ENCODE measurements around the gene THAP12.
A peak's percentile ranks its signal among the peaks of the same experiment; 100 is the strongest.

Gene THAP12

GRCh38 chr11:76369406-76369805, 11.5 kb downstream of the THAP12 start:
- H3K9me3 ChIP-seq (ENCODE audit: insufficient read depth, low read depth, low read length) = no peaks in the 10 kb centered on the region
- H3K36me3 ChIP-seq (ENCODE audit: control insufficient read depth in 1 of 2, insufficient read depth in 2 of 2, low read length in 2 of 2) = peaks cover 2 to 4% of the 10 kb centered on the region in 2 experiments
- H2AK5ac ChIP-seq (ENCODE audit: low read length) = no peak overlapping the region
- no peak overlapping the region for H4K12ac ChIP-seq (ENCODE audit: low read depth, low read length)
- no peaks in the 10 kb centered on the region for H3K27me3 ChIP-seq (ENCODE audit: insufficient read depth, low read length)
- no peak overlapping the region for H3K27ac ChIP-seq (ENCODE audit: low read depth, low read length)
- H2AFZ ChIP-seq (ENCODE audit: insufficient read depth, low read length, poor library complexity) = no peak overlapping the region
- no peak overlapping the region for H2BK12ac ChIP-seq (ENCODE audit: low read length)
- no peak overlapping the region for H3K4me3 ChIP-seq (ENCODE audit: low read depth, low read length)
- no peak overlapping the region for H3K14ac ChIP-seq (ENCODE audit: low read length)
- WGBS (ENCODE audit: extremely low coverage, insufficient coverage, insufficient read length) = no CpG with 5 or more reads among the region's 6 CpGs
- H4K91ac ChIP-seq (ENCODE audit: low read depth, low read length) = no peak overlapping the region
- H3K23ac ChIP-seq (ENCODE audit: low read length) = no peak overlapping the region
- H3K4me1 ChIP-seq (ENCODE audit: control insufficient read depth in 1 of 2, insufficient read depth in 2 of 2, low read length in 2 of 2) = no peaks in the 10 kb centered on the region
- no peak for DNase-seq
- H2BK120ac ChIP-seq (ENCODE audit: insufficient read depth, low read length, poor library complexity) = no peak overlapping the region
- no peak overlapping the region for H3K18ac ChIP-seq (ENCODE audit: low read length)
- H3K9ac ChIP-seq (ENCODE audit: low read length) = no peak overlapping the region
- no peak overlapping the region for H2BK5ac ChIP-seq (ENCODE audit: low read depth, low read length, poor library complexity)
- H3K79me2 ChIP-seq (ENCODE audit: control insufficient read depth, insufficient read depth, low read length, poor library complexity) = peaks cover 8% of the 10 kb centered on the region
- peak overlapping the region; percentile 19 for H3K4ac ChIP-seq (ENCODE audit: low read depth, low read length)
- H3K4me2 ChIP-seq (ENCODE audit: low read length) = no peak overlapping the region
- H3K79me1 ChIP-seq (ENCODE audit: low read length) = no peaks in the 10 kb centered on the region
- H4K8ac ChIP-seq (ENCODE audit: low read depth, low read length) = no peak overlapping the region

GRCh38 chr11:76368490-76368889, 12.4 kb downstream of the THAP12 start:
- peaks cover 8% of the 10 kb centered on the region for H3K79me2 ChIP-seq (ENCODE audit: control insufficient read depth, insufficient read depth, low read length, poor library complexity)
- H2BK12ac ChIP-seq (ENCODE audit: low read length) = no peak overlapping the region
- no peak overlapping the region for H2BK120ac ChIP-seq (ENCODE audit: insufficient read depth, low read length, poor library complexity)
- no peak overlapping the region for H2AK5ac ChIP-seq (ENCODE audit: low read length)
- H3K4me1 ChIP-seq (ENCODE audit: control insufficient read depth in 1 of 2, insufficient read depth in 2 of 2, low read length in 2 of 2) = no peaks in the 10 kb centered on the region
- no peaks in the 10 kb centered on the region for H3K9me3 ChIP-seq (ENCODE audit: insufficient read depth, low read depth, low read length)
- H2BK5ac ChIP-seq (ENCODE audit: low read depth, low read length, poor library complexity) = no peak overlapping the region
- H4K91ac ChIP-seq (ENCODE audit: low read depth, low read length) = no peak overlapping the region
- no peak for DNase-seq
- no CpG with 5 or more reads among the region's 1 CpG for WGBS (ENCODE audit: extremely low coverage, insufficient coverage, insufficient read length)
- H3K14ac ChIP-seq (ENCODE audit: low read length) = no peak overlapping the region
- no peak overlapping the region for H4K8ac ChIP-seq (ENCODE audit: low read depth, low read length)
- H3K4ac ChIP-seq (ENCODE audit: low read depth, low read length) = no peak overlapping the region
- H2AFZ ChIP-seq (ENCODE audit: insufficient read depth, low read length, poor library complexity) = no peak overlapping the region
- H3K79me1 ChIP-seq (ENCODE audit: low read length) = no peaks in the 10 kb centered on the region
- no peaks in the 10 kb centered on the region for H3K27me3 ChIP-seq (ENCODE audit: insufficient read depth, low read length)
- peaks cover 4 to 5% of the 10 kb centered on the region in 2 experiments for H3K36me3 ChIP-seq (ENCODE audit: control insufficient read depth in 1 of 2, insufficient read depth in 2 of 2, low read length in 2 of 2)
- H3K4me2 ChIP-seq (ENCODE audit: low read length) = no peak overlapping the region
- H3K4me3 ChIP-seq (ENCODE audit: low read depth, low read length) = no peak overlapping the region
- no peak overlapping the region for H4K12ac ChIP-seq (ENCODE audit: low read depth, low read length)
- H3K23ac ChIP-seq (ENCODE audit: low read length) = no peak overlapping the region
- no peak overlapping the region for H3K9ac ChIP-seq (ENCODE audit: low read length)
- no peak overlapping the region for H3K27ac ChIP-seq (ENCODE audit: low read depth, low read length)
- H3K18ac ChIP-seq (ENCODE audit: low read length) = no peak overlapping the region

DNA sequence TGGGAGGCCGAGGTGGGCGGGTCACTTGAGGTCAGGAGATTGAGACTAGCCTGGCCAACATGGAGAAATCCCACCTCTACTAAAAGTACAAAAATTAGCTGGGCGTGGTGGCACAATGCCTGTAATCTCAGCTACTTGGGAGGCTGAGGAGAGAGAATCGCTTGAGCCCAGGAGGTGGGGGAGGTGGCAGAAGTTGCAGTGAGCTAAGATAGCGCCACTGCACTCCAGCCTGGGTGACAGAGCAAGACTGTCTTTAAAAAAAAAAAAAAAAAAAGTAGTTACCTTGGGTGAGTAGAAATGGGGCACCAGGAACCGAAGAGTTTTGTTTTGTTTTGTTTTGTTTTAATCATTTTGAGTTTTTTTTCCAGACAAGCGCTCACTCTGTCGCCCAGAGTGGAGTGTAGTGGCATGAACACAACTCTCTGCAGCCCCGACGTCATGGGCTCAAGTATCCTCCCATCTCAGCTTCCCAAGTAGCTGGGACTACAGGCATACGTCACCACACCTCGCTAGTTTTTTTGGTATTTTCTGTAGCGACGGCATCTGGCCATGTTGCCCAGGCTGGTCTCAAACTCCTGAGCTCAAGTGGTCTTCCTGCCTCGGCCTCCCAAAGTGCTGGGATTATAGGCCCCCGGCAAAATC, 15.8 kb downstream of the THAP12 start:
- no peak for DNase-seq
- H4K12ac ChIP-seq (ENCODE audit: low read depth, low read length) = no peak overlapping the region
- H3K14ac ChIP-seq (ENCODE audit: low read length) = no peak overlapping the region
- no peak overlapping the region for H2AFZ ChIP-seq (ENCODE audit: insufficient read depth, low read length, poor library complexity)
- no peaks in the 10 kb centered on the region for H3K4me1 ChIP-seq (ENCODE audit: control insufficient read depth in 1 of 2, insufficient read depth in 2 of 2, low read length in 2 of 2)
- no peak overlapping the region for H4K8ac ChIP-seq (ENCODE audit: low read depth, low read length)
- no peaks in the 10 kb centered on the region for H3K79me1 ChIP-seq (ENCODE audit: low read length)
- H2AK5ac ChIP-seq (ENCODE audit: low read length) = no peak overlapping the region
- H2BK5ac ChIP-seq (ENCODE audit: low read depth, low read length, poor library complexity) = no peak overlapping the region
- WGBS (ENCODE audit: extremely low coverage, insufficient coverage, insufficient read length) = no CpG with 5 or more reads among the region's 16 CpGs
- no peak overlapping the region for H3K23ac ChIP-seq (ENCODE audit: low read length)
- H2BK120ac ChIP-seq (ENCODE audit: insufficient read depth, low read length, poor library complexity) = no peak overlapping the region
- no peaks in the 10 kb centered on the region for H3K9me3 ChIP-seq (ENCODE audit: insufficient read depth, low read depth, low read length)
- peaks cover 4 to 5% of the 10 kb centered on the region in 2 experiments for H3K36me3 ChIP-seq (ENCODE audit: control insufficient read depth in 1 of 2, insufficient read depth in 2 of 2, low read length in 2 of 2)
- H3K18ac ChIP-seq (ENCODE audit: low read length) = no peak overlapping the region
- H3K4me2 ChIP-seq (ENCODE audit: low read length) = no peak overlapping the region
- no peak overlapping the region for H3K4ac ChIP-seq (ENCODE audit: low read depth, low read length)
- H2BK12ac ChIP-seq (ENCODE audit: low read length) = no peak overlapping the region
- H3K79me2 ChIP-seq (ENCODE audit: control insufficient read depth, insufficient read depth, low read length, poor library complexity) = peaks cover 5% of the 10 kb centered on the region
- H4K91ac ChIP-seq (ENCODE audit: low read depth, low read length) = no peak overlapping the region
- no peak overlapping the region for H3K4me3 ChIP-seq (ENCODE audit: low read depth, low read length)
- no peak overlapping the region for H3K9ac ChIP-seq (ENCODE audit: low read length)
- no peaks in the 10 kb centered on the region for H3K27me3 ChIP-seq (ENCODE audit: insufficient read depth, low read length)
- H3K27ac ChIP-seq (ENCODE audit: low read depth, low read length) = no peak overlapping the region

- Histone ChIP-seq H3K14ac (ENCODE audit: low read length) (no peak overlapping the region), H4K8ac (ENCODE audit: low read depth, low read length) (no peak overlapping the region), H3K9ac (ENCODE audit: low read length) (no peak overlapping the region), H3K36me3 (ENCODE audit: control insufficient read depth in 1 of 2, insufficient read depth in 2 of 2, low read length in 2 of 2) (peaks cover 5 to 8% of the 10 kb centered on the region in 2 experiments), H2BK5ac (ENCODE audit: low read depth, low read length, poor library complexity) (no peak overlapping the region), H2AK5ac (ENCODE audit: low read length) (no peak overlapping the region), H3K27ac (ENCODE audit: low read depth, low read length) (no peak overlapping the region), H3K27me3 (ENCODE audit: insufficient read depth, low read length) (no peaks in the 10 kb centered on the region), H3K79me1 (ENCODE audit: low read length) (no peaks in the 10 kb centered on the region), H4K12ac (ENCODE audit: low read depth, low read length) (no peak overlapping the region), H3K23ac (ENCODE audit: low read length) (no peak overlapping the region), H2BK12ac (ENCODE audit: low read length) (no peak overlapping the region), H3K9me3 (ENCODE audit: insufficient read depth, low read depth, low read length) (no peaks in the 10 kb centered on the region), H3K4ac (ENCODE audit: low read depth, low read length) (no peak overlapping the region), H3K4me3 (ENCODE audit: low read depth, low read length) (no peak overlapping the region), H2BK120ac (ENCODE audit: insufficient read depth, low read length, poor library complexity) (no peak overlapping the region), H4K91ac (ENCODE audit: low read depth, low read length) (no peak overlapping the region), H3K4me1 (ENCODE audit: control insufficient read depth in 1 of 2, insufficient read depth in 2 of 2, low read length in 2 of 2) (no peaks in the 10 kb centered on the region), H2AFZ (ENCODE audit: insufficient read depth, low read length, poor library complexity) (no peak overlapping the region), H3K18ac (ENCODE audit: low read length) (no peak overlapping the region), H3K79me2 (ENCODE audit: control insufficient read depth, insufficient read depth, low read length, poor library complexity) (peaks cover 1% of the 10 kb centered on the region), H3K4me2 (ENCODE audit: low read length) (no peak overlapping the region)
- no CpG with 5 or more reads among the region's 7 CpGs for WGBS (ENCODE audit: extremely low coverage, insufficient coverage, insufficient read length)
- DNase-seq = no peak
Observed at GRCh38 chr11:76362716-76363115, 18.2 kb downstream of the THAP12 start.
